RWPE1 (cell line): ENCODE results near the gene CARD10.
A peak's percentile ranks its signal among the peaks of the same experiment; 100 is the strongest.

Experiments used
- CTCF ChIA-PET: fragments of 350-600 bp; sonication (Branson Sonifier 250); formaldehyde crosslinking; extraction: SDS; loops from one replicate; lab custom pipeline; 2021; lab: Yijun Ruan, JAX
- POLR2A ChIA-PET: fragments of 400-600 bp; formaldehyde crosslinking; extraction: SDS; loops from one replicate; lab custom pipeline; 2020; ENCODE audit warnings: antibody characterized with exemption; ENCODE audit not compliant: low non-redundant PET; lab: Yijun Ruan, JAX
- DNase-seq: peaks from one replicate; pipeline ENCODE4 v3.0.0; 2012; ENCODE audit warnings: low spot score
- H3K27ac ChIP-seq: fragments of 450-650 bp; 2 replicates; pipeline ENCODE4 v1.5.1; 2017
- TF ChIP-seq, protein P1 (sequence below): fragments of 450-650 bp; conservative IDR thresholded peaks from 2 replicates; pipeline ENCODE4 v1.5.1; 2017; ENCODE audit warnings: low read depth, mild to moderate bottlenecking

Gene CARD10

DNA sequence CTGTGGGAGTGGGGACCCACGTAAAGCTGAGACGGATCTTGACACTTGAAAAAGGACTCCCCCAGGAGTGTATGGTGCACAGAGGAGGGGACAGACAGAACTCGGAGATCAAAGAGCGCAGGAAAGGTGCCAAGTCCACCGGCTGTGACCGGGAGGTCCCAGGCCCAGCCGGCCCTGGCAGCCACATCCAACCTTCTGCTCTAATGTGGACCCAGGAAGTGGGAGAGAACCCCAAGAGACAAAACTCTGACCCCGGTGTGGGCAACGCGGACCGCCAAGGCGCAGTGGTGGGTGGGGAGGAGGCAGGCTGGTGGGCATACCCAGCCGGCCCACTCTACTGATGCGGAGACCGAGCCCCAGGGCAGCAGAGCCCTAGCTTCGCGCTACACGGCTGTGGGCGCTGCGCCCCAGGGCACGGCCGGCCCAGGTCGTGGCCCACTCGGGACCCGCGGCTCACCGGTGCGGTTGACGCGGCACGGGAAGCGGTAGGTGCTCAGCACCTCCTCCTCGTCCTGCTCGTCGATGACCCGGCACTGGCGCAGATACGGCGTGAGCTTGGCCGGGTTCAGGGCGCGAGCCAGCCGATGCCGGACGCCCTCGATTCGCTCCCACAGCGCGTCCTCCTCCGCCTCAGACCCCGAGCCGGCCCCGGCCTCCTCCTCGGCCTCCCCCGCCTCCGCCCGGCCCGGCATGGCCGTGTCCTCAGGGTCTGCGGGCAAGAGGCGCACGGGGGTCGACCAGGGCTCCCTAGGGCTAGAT is 527 bp downstream of the CARD10 start:
- TF ChIP-seq, protein P1, sequence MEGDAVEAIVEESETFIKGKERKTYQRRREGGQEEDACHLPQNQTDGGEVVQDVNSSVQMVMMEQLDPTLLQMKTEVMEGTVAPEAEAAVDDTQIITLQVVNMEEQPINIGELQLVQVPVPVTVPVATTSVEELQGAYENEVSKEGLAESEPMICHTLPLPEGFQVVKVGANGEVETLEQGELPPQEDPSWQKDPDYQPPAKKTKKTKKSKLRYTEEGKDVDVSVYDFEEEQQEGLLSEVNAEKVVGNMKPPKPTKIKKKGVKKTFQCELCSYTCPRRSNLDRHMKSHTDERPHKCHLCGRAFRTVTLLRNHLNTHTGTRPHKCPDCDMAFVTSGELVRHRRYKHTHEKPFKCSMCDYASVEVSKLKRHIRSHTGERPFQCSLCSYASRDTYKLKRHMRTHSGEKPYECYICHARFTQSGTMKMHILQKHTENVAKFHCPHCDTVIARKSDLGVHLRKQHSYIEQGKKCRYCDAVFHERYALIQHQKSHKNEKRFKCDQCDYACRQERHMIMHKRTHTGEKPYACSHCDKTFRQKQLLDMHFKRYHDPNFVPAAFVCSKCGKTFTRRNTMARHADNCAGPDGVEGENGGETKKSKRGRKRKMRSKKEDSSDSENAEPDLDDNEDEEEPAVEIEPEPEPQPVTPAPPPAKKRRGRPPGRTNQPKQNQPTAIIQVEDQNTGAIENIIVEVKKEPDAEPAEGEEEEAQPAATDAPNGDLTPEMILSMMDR, result no peak
- CTCF ChIA-PET, result no interaction called here
- POLR2A ChIA-PET, result interaction anchor here (0.6 kb wide), 1 partner anchor 17 kb away, joined by 3 read pairs; no protein-coding TSS in a partner anchor
- H3K27ac ChIP-seq, result peak overlapping the region; percentile 92
- DNase-seq, result no peak

DNA sequence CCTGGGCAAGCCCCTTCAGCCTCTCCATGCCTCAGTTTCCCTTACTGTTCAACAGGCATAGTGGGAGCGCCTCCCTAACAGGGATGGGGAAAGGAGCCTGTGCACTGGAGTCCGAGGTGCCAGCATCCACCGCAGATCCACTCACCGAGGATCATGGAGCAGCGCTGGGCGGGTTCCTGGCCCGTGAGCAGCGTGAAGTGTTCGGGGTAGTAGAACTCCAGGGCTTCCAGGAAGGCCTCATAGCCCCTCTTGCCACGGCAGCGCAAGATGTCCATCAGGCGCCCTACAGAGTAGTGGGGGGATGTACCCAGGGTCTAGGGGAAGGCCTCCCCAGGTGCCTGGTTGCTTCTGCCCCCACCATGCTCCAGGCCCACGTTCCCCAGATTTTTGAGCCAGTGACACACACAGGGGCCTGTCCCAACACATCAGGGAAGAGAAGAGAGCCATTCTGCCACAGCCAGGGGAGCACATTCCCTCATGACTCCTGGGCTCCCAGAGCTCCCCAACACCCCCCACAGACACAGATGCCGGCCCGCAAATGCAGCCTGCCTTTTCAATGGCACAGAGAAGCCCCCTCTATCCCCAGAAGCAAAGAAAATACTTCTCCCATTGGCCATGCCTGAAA is 1.3 kb downstream of the CARD10 start:
- peak overlapping the region; percentile 92 for H3K27ac ChIP-seq
- POLR2A ChIA-PET, result no interaction called here
- CTCF ChIA-PET, result no interaction called here
- no peak for DNase-seq
- TF ChIP-seq, protein P1, result no peak

DNA sequence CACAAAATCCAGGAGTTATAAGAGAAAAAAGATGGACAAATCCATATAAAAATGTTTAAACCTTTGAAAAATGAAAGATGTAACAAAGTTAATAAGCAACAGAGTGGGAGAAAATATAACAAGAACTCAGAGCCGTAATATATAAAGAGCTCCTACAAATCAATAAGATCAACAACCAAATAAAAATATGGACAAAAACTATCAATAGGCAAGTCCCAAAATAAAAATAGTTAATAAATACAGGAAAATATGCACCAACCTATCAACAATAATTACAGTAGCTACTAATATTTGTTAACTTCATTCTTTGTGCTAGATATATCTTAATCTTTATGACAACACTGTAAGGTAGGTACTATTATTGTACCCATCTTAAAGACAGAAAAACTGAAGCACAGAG is 2.8 kb downstream of the CARD10 start:
- TF ChIP-seq, protein P1, result no peak
- ChIA-PET CTCF (no interaction called here), POLR2A (no interaction called here)
- peak overlapping the region; percentile 96; the same call in 1 of the 2 replicates for H3K27ac ChIP-seq
- no peak for DNase-seq

DNA sequence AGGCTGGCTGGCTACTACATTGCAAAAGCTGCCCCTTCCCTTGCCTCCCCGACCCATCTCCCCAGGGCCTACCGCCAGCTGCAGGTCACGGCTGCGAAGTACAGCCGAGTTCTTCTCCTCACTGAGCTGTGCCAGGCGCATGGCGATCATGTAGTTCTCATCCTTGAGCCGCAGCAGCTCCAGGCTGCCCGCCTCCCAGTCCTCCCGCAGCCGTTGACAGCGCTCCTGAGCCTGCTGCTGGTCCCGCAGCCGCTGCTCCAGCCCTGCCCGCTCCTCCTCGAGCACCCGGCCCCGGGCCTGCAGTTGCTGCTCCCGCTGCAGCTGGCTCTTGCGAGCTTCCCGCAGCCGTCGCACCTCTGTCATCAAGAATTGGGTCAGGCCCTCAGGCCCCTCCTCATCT is 3.3 kb downstream of the CARD10 start:
- DNase-seq, result no peak
- ChIA-PET POLR2A (no interaction called here), CTCF (no interaction called here)
- H3K27ac ChIP-seq, result peak overlapping the region; percentile 96
- TF ChIP-seq, protein P1, result no peak

DNA sequence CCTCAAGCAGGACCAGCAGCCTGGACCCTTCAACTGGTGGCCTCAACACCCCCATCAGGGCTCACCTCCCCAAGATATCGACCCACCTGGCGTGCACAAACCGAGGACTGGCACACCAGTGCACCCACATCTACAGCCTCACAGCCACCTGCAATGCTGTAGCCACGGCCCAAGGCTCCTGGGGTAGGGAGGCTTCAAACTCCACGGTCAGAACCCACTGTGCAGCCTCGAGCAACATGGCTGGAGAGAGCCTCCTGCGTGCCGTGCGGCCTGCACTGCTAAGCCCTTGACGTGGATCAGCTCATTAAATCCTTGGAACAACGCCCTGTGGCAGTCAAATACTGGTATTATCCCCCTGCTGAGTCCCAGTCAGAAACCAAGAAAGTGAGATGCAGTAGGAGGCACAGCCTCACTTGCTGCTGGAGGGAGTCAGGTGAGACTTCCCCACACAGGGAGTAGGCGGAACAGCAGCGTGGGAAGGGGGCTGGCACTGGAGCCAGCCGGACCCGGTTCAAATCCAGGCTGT is 4.6 kb downstream of the CARD10 start:
- TF ChIP-seq, protein P1, result no peak
- no peak for DNase-seq
- CTCF ChIA-PET, result no interaction called here
- POLR2A ChIA-PET, result no interaction called here
- peak overlapping the region; percentile 96 for H3K27ac ChIP-seq

DNA sequence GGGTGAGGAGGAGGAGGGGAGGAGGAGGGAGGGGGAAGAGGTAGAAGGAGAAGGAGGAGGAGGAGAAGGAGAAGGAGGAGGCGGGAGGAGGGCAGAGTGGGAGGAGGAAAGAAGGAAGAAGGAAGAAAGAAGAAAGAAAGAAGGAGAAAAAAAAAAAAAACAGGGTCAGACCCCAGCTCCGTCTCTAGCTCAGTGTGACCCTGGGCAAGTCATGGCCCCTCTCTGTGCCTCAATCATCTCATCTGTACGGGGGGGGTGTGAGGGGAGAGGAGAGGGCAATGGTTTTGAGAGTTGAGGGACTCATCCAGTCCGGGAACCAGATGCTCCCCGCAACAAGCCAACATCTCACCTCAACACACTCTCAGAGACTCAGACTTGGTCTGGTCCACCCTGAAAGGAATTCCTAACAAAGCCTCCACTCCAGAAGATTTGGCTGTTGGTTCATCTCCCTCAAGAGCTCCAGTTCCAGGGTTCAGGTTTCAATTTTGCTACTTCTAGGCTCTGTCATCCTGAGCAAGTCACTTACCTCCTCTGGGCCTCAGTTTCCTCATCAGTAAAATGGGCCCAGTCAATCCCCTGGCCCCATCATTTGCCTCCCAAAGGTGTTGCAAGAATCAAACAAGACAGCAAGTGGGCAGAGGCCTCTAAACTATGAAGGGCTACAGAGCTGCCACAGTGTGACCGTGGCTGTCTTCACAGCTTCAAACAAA is 7.7 kb downstream of the CARD10 start:
- DNase-seq, result no peak
- POLR2A ChIA-PET, result no interaction called here
- CTCF ChIA-PET, result no interaction called here
- H3K27ac ChIP-seq, result peak overlapping the region; percentile 96
- TF ChIP-seq, protein P1, result no peak
